GM12878 (cell line): ENCODE results near the gene SH2B2. TPM values are rescaled to one million over a fixed set of nuclear protein-coding genes. Genes with fewer than 3 reads are reported as not detected.

Source experiments
- ETV6 ChIP-seq, 2 experiments: fragments of 450-650 bp in 1 of 2; IDR thresholded peaks in 1 of 2; conservative IDR thresholded peaks in 1 of 2; 2 replicates each; pipeline ENCODE4 v1.6.1; 2014; ENCODE audit warnings: antibody characterized with exemption in 1 of 2, borderline replicate concordance in 1 of 2, low read depth in 1 of 2, mild to moderate bottlenecking in 1 of 2, moderate library complexity in 1 of 2
- JUNB ChIP-seq: IDR thresholded peaks from 2 replicates; pipeline ENCODE4 v1.6.1; 2016; ENCODE audit warnings: antibody characterized with exemption, mild to moderate bottlenecking
- MYB ChIP-seq: fragments of 150-350 bp; IDR thresholded peaks from 2 replicates; pipeline ENCODE4 v1.6.1; 2014; ENCODE audit warnings: mild to moderate bottlenecking, low read depth, low read length, borderline replicate concordance
- RELA ChIP-seq: fragments of 450-650 bp; IDR thresholded peaks from 2 replicates; pipeline ENCODE4 v1.8.0; 2014; ENCODE audit warnings: borderline replicate concordance; ENCODE audit not compliant: partially characterized antibody
- SKIL ChIP-seq: fragments of 450-650 bp; IDR thresholded peaks from 2 replicates; pipeline ENCODE4 v1.6.1; 2017; ENCODE audit warnings: mild to moderate bottlenecking, low read depth, inconsistent platforms; ENCODE audit not compliant: poor library complexity, severe bottlenecking
- SP1 ChIP-seq: IDR thresholded peaks from one replicate; pipeline ENCODE4 v1.6.1; 2011; ENCODE audit warnings: low read depth, low read length
- ZBTB4 ChIP-seq: fragments of 450-650 bp; formaldehyde crosslinking; IDR thresholded peaks from 2 replicates; pipeline ENCODE4 v1.4.0; 2022; ENCODE audit warnings: mild to moderate bottlenecking, moderate library complexity
- ZNF687 ChIP-seq: fragments of 450-650 bp; IDR thresholded peaks from 2 replicates; pipeline ENCODE4 v1.6.1; 2017; ENCODE audit warnings: mild to moderate bottlenecking, moderate library complexity
- polyA plus RNA-seq, 11 experiments: library from polyadenylated mRNA; depleted of rRNA in 4 of 11; unstranded in 6 of 11; stranded (reverse) in 5 of 11; fragments of >200 nt; fragmentation: Nextera tagmentation in 4 of 11; fragmentation: Illumina TruSeq in 1 of 11; extraction: Ambion mirVana in 4 of 11; extraction: Trizol in 1 of 11; gene quantifications; 1 replicate in 1 of 11; 2 replicates in 10 of 11; pipeline versions ENCODE4 v1.2.1 to v1.2.3, GENCODE V29; 2011 to 2016; ENCODE audit warnings: inconsistent platforms in 2 of 11, missing spikeins in 2 of 11, low read depth in 1 of 11
- total RNA-seq, 4 experiments: library from RNA; depleted of rRNA in 3 of 4; stranded (reverse); fragments of >200 nt in 3 of 4; fragmentation: Illumina TruSeq in 1 of 4; extraction: Trizol in 1 of 4; gene quantifications; 2 replicates each; pipeline versions ENCODE4 v1.2.1 to v1.2.3, GENCODE V29; 2013 to 2021

Gene SH2B2
- total and polyA plus RNA-seq, 10 of the 15 experiments (the other 5 are each of a cell fraction or from before 2014, with no cell fraction given): 0.13 to 55.1 (median 7.4) TPM; not detected in 1

- TF ChIP-seq RELA (no peak), ZNF687 (no peak), MYB (no peak), SKIL (no peak), ZBTB4 (CRISPR knock-in tag) (no peak), SP1 (no peak), ETV6 (conservative IDR thresholded peaks at IDR 0.05 in 1 of 2, IDR thresholded peaks at IDR 0.05 in 1 of 2; ENCODE audit: borderline replicate concordance in 1 of 2, low read depth in 1 of 2) (no peak), JUNB (no peak)
Measured at GRCh38 chr7:102253066-102253972, 33.3 kb upstream of the SH2B2 start (continued).
